HG03095 (cell line): ENCODE data around the gene EPHA5.

Experiments
- ATAC-seq: cut with Tn5 transposase; IDR thresholded peaks from one replicate; pipeline ENCODE4 v1.9.1; 2021; ENCODE audit warnings: moderate library complexity; ENCODE audit not compliant: unreplicated experiment

Gene EPHA5

DNA sequence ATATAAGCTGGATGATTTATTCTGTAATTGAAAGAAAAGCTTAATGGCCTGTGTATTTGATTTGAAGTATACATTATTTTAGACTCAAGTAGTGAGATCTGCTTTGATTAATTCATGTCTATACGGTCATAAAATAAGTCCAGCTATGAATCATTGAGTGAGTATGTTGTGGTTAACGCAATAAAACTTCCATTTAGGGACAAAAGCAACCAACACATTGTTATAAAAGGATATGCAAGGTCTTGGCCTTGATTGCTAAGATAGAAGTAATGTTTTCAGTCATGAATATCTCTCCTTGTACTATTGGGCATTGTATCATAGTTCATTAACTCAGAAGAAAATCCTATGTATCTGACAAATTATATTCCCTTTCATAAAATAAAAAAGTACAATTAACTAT lies 162.1 kb downstream of the EPHA5 start:
- ATAC-seq = no peak

DNA sequence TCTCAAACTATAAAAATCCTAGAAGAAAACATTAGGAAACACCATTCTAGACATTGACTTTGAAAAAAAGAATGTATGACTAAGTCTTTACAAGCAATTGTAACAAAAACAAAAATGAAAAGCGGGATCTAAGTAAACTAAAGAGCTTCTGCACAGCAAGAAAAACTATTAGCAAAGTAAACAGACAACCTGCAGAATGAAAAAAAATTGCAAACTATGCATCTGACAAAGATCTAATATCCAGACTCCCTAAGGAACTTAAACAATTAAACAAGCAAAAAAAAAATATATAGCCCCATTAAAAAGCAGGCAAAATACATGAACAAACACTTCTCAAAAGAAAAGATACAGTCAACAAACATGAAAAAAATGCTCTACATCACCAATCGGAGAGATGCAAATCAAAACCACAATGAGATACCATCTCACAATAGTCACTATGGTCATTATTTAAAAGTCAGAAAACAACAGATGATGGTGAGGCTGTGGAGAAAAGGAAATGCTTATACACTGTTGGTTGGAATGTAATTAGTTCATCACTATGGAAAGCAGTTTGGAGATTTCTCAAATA lies 168.1 kb downstream of the EPHA5 start:
- ATAC-seq = no peak

DNA sequence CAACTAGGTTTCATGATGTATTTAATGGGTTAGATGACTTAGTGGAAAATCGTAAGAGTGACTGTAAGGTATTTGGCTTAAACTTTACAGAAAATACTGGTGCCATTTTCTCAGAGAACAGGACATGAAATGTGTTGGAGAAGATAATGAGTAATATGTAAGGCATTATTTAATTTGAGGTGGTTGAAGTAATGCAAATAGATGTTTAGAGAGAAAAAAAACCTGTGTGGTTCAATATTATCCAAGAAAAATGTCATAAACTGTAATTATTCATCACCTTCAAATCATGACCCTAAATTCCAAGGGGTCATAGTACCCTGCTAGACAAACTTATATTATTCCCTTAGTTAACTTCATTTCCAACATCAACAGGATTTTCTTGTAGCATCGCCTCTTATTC lies 171.7 kb downstream of the EPHA5 start:
- no peak for ATAC-seq

DNA sequence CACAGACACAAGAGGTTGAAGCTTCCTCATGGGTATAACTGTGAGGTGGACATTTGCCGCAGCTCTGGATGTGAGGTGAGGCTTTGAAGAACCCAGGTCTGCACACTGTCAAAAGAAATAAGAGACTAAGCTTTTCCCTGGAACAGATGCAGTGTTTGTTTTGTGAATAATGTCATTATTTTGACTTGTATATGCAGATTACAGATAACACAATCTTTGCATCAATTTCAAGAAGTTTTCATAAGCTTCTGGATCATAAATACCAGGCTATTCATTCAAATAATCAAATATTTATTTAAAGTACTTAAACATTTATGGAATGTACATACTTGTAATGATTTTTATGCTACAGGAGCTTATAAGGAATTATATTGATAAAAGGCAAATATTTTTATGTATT lies 174.8 kb downstream of the EPHA5 start:
- no peak for ATAC-seq

DNA sequence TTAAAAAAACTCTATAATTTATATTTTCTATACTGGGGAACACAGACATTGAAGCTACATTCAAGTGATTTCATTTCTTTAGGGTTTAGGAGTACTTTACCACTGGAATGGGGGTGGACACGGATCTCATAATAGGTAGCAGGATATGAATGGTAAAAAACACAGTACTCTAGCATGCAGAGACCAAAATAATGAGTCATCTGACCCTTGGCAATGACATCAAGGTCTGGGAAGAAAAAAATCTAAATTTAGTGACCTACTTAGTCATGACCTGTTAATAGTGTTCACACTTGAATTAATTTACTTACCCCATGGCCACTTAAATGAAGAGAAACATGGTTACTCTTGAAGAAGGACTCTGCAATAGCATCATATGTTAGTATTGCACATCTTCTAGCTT lies 187.9 kb downstream of the EPHA5 start:
- no peak for ATAC-seq

DNA sequence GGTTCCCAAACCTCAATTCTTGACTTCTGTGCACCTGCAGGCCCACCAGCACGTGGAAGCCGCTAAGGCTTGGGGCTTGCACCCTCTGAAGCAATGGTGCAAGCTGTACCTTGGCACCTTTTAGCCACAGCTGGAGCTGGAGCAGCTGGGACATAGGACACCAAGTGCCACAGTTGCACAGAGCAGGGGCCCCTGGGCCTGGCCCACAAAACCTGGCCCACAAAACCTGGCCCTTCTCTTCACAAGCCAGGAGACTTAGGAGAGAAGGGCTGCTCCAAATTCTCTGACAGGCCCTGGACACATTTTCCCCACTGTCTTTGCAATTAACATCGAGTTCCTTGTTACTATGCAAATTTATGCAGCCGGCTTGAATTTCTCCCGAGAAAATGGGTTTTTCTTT lies 197.8 kb downstream of the EPHA5 start:
- no peak for ATAC-seq

DNA sequence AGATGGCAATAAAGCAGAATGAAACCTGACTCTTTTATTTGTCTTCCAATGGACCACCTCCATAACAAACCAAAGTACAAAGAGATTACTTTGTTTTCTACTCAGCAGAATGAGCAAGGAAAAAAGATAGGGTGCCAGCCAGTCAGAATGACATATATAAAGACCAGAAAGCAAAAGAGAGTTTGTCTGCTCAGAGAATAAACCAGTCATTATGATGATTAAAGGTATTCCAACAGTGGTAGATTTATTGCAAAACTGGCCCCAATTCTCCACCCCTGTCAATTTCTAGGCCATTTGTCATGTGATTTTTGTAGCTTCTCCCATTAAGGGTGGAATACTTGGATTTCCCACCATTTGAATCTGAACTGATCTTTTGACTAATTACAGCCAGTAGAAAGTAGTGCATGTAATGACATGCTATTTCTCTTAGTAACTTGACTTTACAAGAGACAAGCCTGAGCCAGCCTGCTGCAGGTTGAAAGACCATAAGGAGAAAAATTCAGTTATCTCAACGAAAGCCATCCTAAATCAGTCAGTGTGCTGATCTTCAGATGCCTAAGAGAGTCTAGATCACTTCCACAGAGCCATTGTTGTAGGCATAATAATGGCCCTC lies 203.1 kb downstream of the EPHA5 start:
- ATAC-seq = no peak

DNA sequence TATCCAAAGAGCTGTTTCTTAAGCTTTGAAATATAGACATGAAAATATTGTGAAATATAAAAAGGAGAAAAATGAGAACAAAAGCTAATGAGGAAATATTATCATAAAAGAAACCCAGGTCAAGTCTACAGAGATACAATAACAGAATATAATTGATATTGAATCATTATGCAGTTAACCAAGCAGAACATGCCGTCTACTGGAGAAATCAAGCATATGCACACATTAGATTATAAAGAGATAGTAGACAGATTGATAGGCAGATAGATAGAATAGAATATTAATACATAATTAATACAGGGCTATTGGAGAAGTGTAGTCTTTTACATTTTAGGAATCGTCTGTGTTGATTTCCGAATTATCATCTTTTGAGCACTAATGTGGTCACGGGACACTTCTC lies 208.5 kb downstream of the EPHA5 start:
- ATAC-seq = no peak

DNA sequence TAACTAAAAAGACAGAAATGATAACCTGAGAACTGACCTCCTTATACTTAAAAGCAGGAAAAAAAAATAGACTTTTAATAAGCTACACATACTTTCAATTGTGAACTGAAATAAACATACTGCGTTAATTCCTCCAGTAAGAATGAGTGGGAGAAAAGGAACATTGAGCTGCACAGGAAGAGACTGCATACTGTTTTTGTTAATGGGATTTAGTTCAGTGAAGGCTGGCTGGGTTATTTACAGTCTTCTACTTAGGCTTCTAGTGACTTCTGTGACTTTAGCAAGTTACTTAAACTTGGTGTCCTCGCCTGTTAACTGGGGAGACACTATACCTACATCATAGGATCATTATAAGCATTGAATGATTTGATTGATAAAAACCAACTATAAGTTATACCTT lies 213.3 kb downstream of the EPHA5 start:
- ATAC-seq = no peak

DNA sequence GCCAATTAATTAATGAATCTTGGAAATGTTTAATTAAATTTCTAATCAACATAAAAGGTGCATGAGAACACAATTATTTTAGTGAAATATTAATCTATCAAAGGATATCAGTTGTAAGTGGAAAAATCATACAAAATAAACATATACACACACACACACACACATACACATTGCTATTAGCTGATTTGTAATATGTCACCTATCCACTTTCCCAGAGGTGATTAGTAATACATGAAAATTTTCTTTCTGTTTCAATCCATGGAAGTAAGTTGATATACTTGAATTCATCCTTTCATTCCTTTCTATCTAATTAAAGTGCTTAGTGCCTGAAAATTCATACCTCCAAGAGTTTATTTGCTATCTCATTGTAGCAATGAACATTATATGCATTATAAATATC lies 213.7 kb downstream of the EPHA5 start:
- no peak for ATAC-seq

DNA sequence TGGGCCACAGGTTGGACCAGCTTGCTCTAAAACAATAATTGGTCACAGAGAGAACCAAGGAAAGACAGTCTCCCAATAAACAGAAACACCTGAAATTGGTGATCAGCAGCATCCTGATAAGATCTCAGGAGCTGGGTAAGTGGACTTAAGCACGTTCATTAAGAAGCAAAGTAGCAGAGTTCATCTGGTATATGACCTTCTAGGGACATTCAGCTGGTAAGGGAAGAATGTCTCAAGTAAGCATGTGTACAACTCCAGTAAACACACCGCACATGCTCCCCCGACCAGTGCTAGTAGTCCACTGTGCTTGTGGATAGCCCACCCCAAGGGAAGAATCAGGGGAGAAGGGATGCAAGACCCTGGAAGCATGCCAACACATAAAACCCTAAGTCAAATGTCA lies 216.9 kb downstream of the EPHA5 start:
- no peak for ATAC-seq

DNA sequence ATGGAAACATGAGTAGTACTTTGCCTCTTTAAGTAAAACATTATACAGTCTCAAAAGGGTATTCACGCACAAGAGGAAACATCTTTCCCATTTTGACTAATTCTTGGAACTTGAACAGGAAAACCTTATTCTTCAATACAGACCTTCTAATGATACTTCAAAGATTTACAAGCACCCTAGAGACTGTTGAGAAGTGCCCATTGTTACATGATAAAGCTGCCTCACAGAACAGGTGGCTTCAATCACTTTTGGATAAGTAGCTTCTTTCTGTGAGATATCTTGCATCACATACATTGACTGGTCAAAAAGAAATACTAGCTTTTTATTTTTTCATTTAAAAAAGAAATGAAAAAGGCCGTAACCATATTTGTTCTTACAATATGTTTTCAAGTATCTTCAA lies 219.4 kb downstream of the EPHA5 start:
- ATAC-seq = no peak

DNA sequence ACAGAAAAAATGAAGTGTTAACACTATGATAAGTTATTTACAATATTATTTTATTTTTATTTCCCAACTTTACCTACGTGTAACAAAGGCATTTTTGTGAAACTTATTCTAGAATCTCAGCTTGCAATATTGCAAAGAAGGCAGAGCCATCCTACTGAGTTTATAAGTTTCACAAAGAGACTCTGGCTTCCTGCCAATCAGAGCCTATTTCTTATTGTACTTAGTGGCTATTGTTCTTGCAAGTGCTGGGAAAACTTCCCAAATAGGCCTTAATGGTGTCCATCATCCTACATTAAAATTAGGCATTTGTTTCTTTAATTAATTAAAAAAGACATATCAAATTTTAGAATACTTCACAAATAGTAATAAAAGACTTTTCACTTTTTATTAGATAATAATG lies 233.2 kb downstream of the EPHA5 start:
- ATAC-seq = no peak

DNA sequence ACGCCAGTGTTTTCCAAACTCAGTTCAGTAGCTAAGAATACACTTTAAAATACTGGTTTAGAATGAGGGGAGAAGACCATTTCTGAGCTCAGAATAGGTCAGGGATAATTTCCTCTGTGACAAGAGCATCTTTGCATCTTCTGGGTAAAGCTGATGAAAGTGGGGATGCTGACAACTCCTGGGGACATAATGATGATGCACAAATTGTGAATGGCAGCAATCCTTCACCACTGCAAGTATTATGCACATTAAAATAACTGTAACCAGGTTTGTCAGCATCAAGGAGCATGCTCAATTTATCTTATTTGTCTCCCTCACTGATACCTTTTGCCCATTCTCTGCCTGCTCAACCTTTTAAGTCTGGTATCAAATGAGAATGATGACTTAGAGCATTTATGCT lies 248.2 kb downstream of the EPHA5 start:
- ATAC-seq = no peak

DNA sequence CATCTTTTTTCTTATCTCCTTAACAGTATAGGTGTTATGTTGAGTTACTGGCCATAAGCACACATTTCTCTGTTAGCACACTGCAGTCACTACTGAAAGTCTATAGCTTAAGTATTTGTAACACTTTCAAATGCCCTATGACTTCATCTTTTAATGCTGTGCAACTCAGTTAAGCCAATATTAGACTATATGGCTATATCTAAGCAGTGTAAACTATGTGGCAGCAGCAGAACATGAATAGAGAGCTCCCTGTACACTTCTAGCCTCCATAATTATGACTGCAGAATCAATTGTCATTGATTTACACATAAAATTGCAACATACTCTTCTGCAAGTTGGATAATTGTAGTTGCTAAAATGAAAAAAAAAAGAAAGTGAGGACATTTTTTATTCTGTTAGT lies 250.3 kb downstream of the EPHA5 start:
- ATAC-seq = no peak

DNA sequence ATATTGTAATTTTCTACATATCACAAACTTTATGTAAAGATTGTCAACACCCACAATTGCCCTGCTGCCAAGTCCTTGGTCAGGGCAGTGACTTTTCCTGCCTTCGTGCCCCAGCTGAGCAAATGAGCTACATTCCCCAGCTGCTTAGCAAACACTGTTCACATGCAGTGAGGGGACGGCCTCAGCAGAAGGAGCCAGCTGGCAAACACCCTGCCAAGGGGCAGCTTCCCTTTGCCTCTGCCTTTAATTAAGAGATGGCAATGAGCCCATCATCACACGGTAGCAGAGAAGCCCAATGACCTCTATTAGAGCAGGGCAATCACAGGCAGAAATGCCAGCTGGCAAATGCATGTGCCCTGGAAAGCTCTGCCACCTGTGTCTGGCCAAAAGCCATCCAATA lies 253.4 kb downstream of the EPHA5 start:
- ATAC-seq = no peak

DNA sequence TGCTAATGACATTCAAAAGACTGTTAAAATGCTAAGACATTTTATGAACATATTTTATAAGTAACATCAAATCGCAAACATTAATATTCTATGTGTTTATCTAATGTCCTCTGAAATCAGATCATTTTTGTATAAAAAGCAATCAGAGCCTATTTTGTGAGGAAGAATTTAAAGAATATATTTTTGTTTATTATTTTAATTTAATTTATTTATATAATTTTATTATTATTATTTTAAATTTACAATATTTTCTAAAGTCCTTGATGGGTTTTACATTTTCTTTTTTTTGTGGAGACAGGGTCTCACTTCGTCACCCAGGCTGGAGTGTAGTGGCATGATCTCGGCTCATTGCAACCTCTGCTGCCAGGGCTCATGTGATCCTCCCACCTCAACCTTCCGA lies 262.8 kb downstream of the EPHA5 start:
- no peak for ATAC-seq

DNA sequence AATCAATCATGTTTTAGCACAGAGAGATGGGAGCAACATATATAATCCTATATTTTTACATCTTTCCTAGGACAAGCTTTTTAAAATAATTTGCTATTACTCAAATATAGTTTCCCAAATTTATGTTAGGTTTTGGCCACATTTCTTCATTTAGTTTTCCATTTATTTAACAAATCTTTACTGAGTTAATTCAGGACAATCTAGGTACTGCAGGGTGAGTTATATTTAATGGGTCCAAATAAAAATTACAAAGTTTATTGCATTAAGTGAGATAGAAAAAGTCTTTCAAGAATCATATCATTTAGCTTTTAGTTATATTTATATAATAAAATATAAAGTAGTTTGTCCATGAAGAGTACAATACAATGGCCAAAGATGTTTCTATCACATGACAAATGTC lies 269.2 kb downstream of the EPHA5 start:
- ATAC-seq = no peak

DNA sequence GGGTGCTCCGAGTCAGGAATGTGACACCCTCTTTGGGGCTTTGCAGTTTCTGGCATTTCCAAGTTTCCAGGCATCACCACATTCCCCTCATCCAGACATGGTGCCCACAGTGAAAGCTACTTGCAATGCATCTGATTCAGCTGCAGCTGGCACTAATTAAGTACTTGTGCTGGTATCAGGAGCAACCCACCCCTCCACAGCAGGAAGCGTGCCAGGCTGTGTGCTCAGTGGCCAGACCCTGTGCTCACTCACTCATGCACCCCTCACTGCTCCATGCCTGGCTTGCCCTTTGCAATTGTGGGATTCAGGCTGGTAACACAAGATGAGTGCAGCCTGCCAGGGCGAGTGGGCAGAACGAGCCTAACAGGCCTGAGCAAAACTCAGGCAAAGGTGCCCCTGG lies 271.2 kb downstream of the EPHA5 start:
- no peak for ATAC-seq

DNA sequence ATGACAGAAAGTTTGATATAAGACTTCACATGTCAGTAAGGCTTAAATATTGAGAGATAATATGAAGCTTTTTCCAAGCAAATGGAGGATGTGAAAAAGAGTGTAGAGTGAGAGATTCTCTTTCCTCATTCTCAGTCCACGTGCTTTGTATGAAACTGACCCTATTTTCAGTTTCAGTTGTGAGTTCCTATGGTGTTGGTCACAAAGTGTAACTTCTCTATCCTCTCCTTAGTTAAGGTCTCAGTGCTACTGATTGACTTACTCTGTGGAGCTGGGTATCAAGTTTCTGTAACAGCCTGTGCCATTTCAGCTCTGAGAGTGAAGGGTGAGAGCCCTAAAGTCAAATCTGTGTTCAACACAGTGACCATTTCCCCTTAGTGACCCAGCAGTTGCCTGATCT lies 277.2 kb downstream of the EPHA5 start:
- no peak for ATAC-seq

DNA sequence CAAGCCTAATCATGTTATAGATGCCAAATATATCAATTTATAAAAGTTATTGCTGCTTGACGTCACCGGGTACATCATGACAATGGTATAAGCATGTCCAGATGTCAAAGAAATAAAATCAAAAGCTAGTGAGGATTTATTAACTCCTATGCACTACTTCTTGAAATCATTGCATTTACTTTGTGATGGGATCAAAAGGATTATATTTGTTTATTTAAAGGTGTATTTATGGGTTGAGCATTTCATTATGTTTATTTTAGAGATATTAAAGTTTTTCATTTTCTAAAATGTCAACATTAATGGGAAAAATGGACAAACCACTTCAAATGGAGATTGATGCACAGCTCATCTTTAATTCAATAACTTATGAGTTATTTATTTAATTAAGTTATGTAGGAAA lies 277.8 kb downstream of the EPHA5 start:
- ATAC-seq = no peak

DNA sequence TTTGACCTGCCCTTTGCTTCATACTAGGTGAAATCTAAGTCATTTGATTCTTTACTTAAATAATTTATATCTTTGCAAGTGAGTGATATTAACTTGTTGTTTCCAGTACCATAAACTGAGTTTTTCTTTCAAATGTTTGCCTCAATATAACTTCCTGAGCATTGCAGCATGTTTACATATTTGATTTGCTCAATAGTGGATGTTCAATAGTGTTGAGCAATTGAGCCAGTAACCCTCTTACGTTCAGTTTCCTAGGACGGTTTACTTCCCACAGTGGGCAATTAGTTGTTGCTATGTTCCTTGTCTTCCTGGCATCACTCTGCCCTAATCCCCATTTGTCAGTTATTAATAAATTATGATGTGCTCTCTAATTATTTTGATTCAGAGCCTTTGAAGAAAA lies 278.5 kb downstream of the EPHA5 start:
- no peak for ATAC-seq

DNA sequence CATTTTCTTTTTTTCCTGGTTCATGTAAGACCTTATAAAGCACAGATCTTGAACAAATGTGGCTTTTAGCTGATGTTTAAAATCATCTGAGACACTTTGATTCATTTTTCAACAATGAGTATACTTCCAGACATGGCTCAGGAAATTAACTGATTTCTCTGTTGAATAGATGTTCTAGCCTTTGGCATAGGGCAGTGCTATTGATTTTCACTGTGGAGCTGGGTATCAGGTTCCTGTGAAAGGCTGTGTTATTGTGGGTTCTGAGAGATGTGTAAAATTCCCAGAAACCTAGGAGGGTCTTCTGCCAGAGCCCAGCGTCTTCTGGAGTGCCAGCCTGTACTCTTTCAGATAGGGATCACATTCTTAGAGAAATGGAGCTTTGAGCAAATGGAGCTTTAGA lies 278.9 kb downstream of the EPHA5 start:
- ATAC-seq = no peak
